ENCODE measurements around the gene LTBP3. TPM values are rescaled to one million over a fixed set of nuclear protein-coding genes. Genes with fewer than 3 reads are reported as not detected.

Gene LTBP3
- total and polyA plus RNA-seq, 2 experiments from 2014 or later = 53.7 to 85.3 TPM

GRCh38 chr11:65596520-65596919 is 38.4 kb upstream of the LTBP3 start:
- H3K27me3 ChIP-seq = no peaks in the 10 kb centered on the region
- H3K9me2 ChIP-seq (replicated peaks; ENCODE audit: insufficient read depth) = no peaks in the 10 kb centered on the region
- no peak overlapping the region for H3K4me2 ChIP-seq
- peaks cover 13% of the 10 kb centered on the region for H3K4me1 ChIP-seq (ENCODE audit: insufficient read depth)
- no peak overlapping the region for H3K27ac ChIP-seq
- H2AFZ ChIP-seq = no peak overlapping the region
- H3K4me3 ChIP-seq = no peak overlapping the region
- 86% methylated on average over 5 of the region's 6 CpGs for WGBS (ENCODE audit: low lambda C conversion rate, missing lambda C conversion rate)
- H3K9me3 ChIP-seq (ENCODE audit: low read depth) = no peaks in the 10 kb centered on the region
- H3K79me2 ChIP-seq = no peaks in the 10 kb centered on the region
- no peak for TF ChIP-seq CTCF (IDR thresholded peaks at IDR 0.05; ENCODE audit: poor library complexity)
- no peak for TF ChIP-seq EZH2 (IDR thresholded peaks at IDR 0.05; ENCODE audit: borderline replicate concordance)
- no peak for TF ChIP-seq EZH2phosphoT487 (IDR thresholded peaks at IDR 0.05; ENCODE audit: low read depth, severe bottlenecking, unreplicated experiment)
- no peaks in the 10 kb centered on the region for H3K36me3 ChIP-seq (replicated peaks; ENCODE audit: insufficient read depth, low read depth)
- no peak for DNase-seq (ENCODE audit: low spot score)
- H4K20me1 ChIP-seq (ENCODE audit: insufficient read depth, poor library complexity, severe bottlenecking) = no peaks in the 10 kb centered on the region

DNA sequence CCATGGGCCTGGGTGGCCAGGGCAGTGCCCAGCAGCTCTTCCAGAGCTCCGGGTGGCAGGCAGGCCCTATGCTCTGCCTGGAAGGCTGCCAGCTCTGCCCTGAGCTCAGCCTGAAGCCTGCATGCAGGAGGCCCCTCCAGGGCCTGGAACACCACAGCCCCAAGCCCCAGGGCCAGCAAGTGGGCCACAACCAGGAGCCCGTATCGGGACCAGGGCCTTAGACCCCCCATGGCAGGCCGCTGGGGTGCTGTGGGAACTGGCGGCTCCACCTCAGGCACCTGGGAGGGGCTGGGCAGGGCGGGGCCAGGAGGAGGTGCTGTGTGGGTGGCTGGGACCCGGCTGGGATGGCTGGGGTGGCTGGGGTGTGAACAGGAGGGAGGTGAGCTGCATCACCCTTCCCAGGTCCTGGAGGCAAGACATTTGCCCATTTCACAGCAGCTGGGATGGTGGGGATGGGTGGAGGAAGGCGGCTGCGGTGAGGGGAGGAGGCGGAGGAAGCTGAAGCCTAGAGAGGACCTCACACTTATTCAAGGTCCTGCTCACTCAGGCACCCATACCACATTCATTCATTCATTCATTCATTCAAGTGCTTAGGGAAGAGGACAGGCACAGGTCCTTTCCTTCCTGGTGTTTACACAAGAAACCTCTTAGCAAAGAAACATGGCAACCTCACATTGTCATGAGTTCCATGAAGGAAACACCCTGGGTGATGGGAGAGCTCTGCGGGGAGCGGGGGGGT is 37.6 kb upstream of the LTBP3 start, which contains the start of gene KCNK7:
Gene KCNK7 (minus strand): TSS at position 258 of the 739 bp plus-strand sequence. CDS start 28 bp downstream, at position 230.
- H3K4me2 ChIP-seq = no peak within 1 kb of the TSS
- no peak within 1 kb of the TSS for H2AFZ ChIP-seq
- 70% methylated on average over 11 of the region's 12 CpGs for WGBS (ENCODE audit: low lambda C conversion rate, missing lambda C conversion rate)
- no peaks in the 10 kb centered on the region for H4K20me1 ChIP-seq (ENCODE audit: insufficient read depth, poor library complexity, severe bottlenecking)
- H3K27me3 ChIP-seq = no peaks in the 10 kb centered on the region
- no peak within 1 kb of the TSS for H3K4me3 ChIP-seq
- H3K36me3 ChIP-seq (replicated peaks; ENCODE audit: insufficient read depth, low read depth) = no peaks in the 10 kb centered on the region
- H3K79me2 ChIP-seq = no peaks in the 10 kb centered on the region
- H3K9me3 ChIP-seq (ENCODE audit: low read depth) = no peaks in the 10 kb centered on the region
- H3K9me2 ChIP-seq (replicated peaks; ENCODE audit: insufficient read depth) = no peaks in the 10 kb centered on the region
- H3K4me1 ChIP-seq (ENCODE audit: insufficient read depth) = peaks cover 13% of the 10 kb centered on the region
- TF ChIP-seq EZH2 (IDR thresholded peaks at IDR 0.05; ENCODE audit: borderline replicate concordance) = no peak
- H3K27ac ChIP-seq = no peak within 1 kb of the TSS
- no peak for DNase-seq (ENCODE audit: low spot score)

- 93% methylated on average over 3 of the region's 3 CpGs for WGBS (ENCODE audit: low lambda C conversion rate, missing lambda C conversion rate)
- H3K4me3 ChIP-seq = no peak overlapping the region
- H4K20me1 ChIP-seq (ENCODE audit: insufficient read depth, poor library complexity, severe bottlenecking) = no peaks in the 10 kb centered on the region
- DNase-seq (ENCODE audit: low spot score) = no peak
- H3K9me3 ChIP-seq (ENCODE audit: low read depth) = no peaks in the 10 kb centered on the region
- H3K4me1 ChIP-seq (ENCODE audit: insufficient read depth) = peaks cover 13% of the 10 kb centered on the region
- TF ChIP-seq EZH2phosphoT487 (IDR thresholded peaks at IDR 0.05; ENCODE audit: low read depth, severe bottlenecking, unreplicated experiment) = no peak
- no peak for TF ChIP-seq EZH2 (IDR thresholded peaks at IDR 0.05; ENCODE audit: borderline replicate concordance)
- TF ChIP-seq CTCF (IDR thresholded peaks at IDR 0.05; ENCODE audit: poor library complexity) = no peak
- no peak overlapping the region for H3K27ac ChIP-seq
- H2AFZ ChIP-seq = no peak overlapping the region
- H3K27me3 ChIP-seq = no peaks in the 10 kb centered on the region
- no peaks in the 10 kb centered on the region for H3K9me2 ChIP-seq (replicated peaks; ENCODE audit: insufficient read depth)
- H3K4me2 ChIP-seq = no peak overlapping the region
- no peaks in the 10 kb centered on the region for H3K36me3 ChIP-seq (replicated peaks; ENCODE audit: insufficient read depth, low read depth)
- no peaks in the 10 kb centered on the region for H3K79me2 ChIP-seq
Observed at GRCh38 chr11:65595131-65595530, 37.0 kb upstream of the LTBP3 start.

- Histone ChIP-seq H3K27ac (no peak overlapping the region), H3K9me2 (replicated peaks; ENCODE audit: insufficient read depth) (no peaks in the 10 kb centered on the region), H4K20me1 (ENCODE audit: insufficient read depth, poor library complexity, severe bottlenecking) (no peaks in the 10 kb centered on the region), H3K9me3 (ENCODE audit: low read depth) (no peaks in the 10 kb centered on the region), H3K4me1 (ENCODE audit: insufficient read depth) (peaks cover 13% of the 10 kb centered on the region), H3K79me2 (no peaks in the 10 kb centered on the region), H3K4me3 (no peak overlapping the region), H2AFZ (no peak overlapping the region), H3K27me3 (no peaks in the 10 kb centered on the region), H3K36me3 (replicated peaks; ENCODE audit: insufficient read depth, low read depth) (no peaks in the 10 kb centered on the region), H3K4me2 (no peak overlapping the region)
- WGBS (ENCODE audit: low lambda C conversion rate, missing lambda C conversion rate) = 90% methylated on average over 26 of the region's 26 CpGs
- TF ChIP-seq EZH2phosphoT487 (IDR thresholded peaks at IDR 0.05; ENCODE audit: low read depth, severe bottlenecking, unreplicated experiment) = no peak
- TF ChIP-seq EZH2 (IDR thresholded peaks at IDR 0.05; ENCODE audit: borderline replicate concordance) = no peak
- peak; percentile 47 for TF ChIP-seq CTCF (IDR thresholded peaks at IDR 0.05; ENCODE audit: poor library complexity)
- DNase-seq (ENCODE audit: low spot score) = no peak
Observed at GRCh38 chr11:65593518-65594414, 35.6 kb upstream of the LTBP3 start.
